SK-N-SH treated with all-trans-retinoic acid at 6 μM for 48 hours (cell line): ENCODE measurements around the gene TAS1R1.

Experiments used
- ATAC-seq: fragments of 200-7000 bp; cut with Tn5 transposase; 3 replicates; pipeline ENCODE4 v1.9.1; 2020; ENCODE audit warnings: mild to moderate bottlenecking, moderate library complexity
- BACH2 ChIP-seq: fragments of 250-450 bp; sonication (Bioruptor Pico); IDR thresholded peaks from 2 replicates; pipeline ENCODE4 v1.9.0; 2021; ENCODE audit warnings: mild to moderate bottlenecking, borderline replicate concordance
- CREB5 ChIP-seq: fragments of 250-450 bp; sonication (Bioruptor Pico); IDR thresholded peaks from 2 replicates; pipeline ENCODE4 v1.5.1; 2020; ENCODE audit warnings: low read depth, mild to moderate bottlenecking, moderate library complexity
- CSDC2 ChIP-seq: fragments of 250-450 bp; sonication (Bioruptor Pico); IDR thresholded peaks from 2 replicates; pipeline ENCODE4 v1.5.0; 2020; ENCODE audit warnings: mild to moderate bottlenecking, moderate library complexity
- CSRNP3 ChIP-seq: fragments of 250-450 bp; sonication (Bioruptor Pico); IDR thresholded peaks from 2 replicates; pipeline ENCODE4 v1.5.1; 2021; ENCODE audit warnings: mild to moderate bottlenecking, moderate library complexity
- GLIS3 ChIP-seq: fragments of 250-450 bp; sonication (Bioruptor Pico); IDR thresholded peaks from 2 replicates; pipeline ENCODE4 v1.5.0; 2020; ENCODE audit warnings: mild to moderate bottlenecking, moderate library complexity
- ISL1 ChIP-seq: fragments of 250-450 bp; sonication (Bioruptor Pico); IDR thresholded peaks from 2 replicates; pipeline ENCODE4 v2.1.2; 2022; ENCODE audit warnings: mild to moderate bottlenecking, moderate library complexity
- OSR1 ChIP-seq: fragments of 250-450 bp; sonication (Bioruptor Pico); IDR thresholded peaks from 2 replicates; pipeline ENCODE4 v1.8.0; 2022; ENCODE audit warnings: moderate library complexity, mild to moderate bottlenecking, inconsistent platforms
- PATZ1 ChIP-seq: fragments of 250-450 bp; sonication (Bioruptor Pico); IDR thresholded peaks from 2 replicates; pipeline ENCODE4 v1.8.0; 2020; ENCODE audit warnings: mild to moderate bottlenecking, moderate library complexity, borderline replicate concordance
- PPARA ChIP-seq: fragments of 250-450 bp; sonication (Bioruptor Pico); IDR thresholded peaks from 2 replicates; pipeline ENCODE4 v1.5.0; 2020; ENCODE audit warnings: mild to moderate bottlenecking, borderline replicate concordance
- RARB ChIP-seq: fragments of 250-450 bp; sonication (Bioruptor Pico); IDR thresholded peaks from 2 replicates; pipeline ENCODE4 v1.8.0; 2021; ENCODE audit warnings: mild to moderate bottlenecking, moderate library complexity
- TCF4 ChIP-seq: fragments of 250-450 bp; sonication (Bioruptor Pico); IDR thresholded peaks from 2 replicates; pipeline ENCODE4 v1.8.0; 2021; ENCODE audit warnings: mild to moderate bottlenecking, moderate library complexity, borderline replicate concordance
- TOX ChIP-seq: fragments of 250-450 bp; sonication (Bioruptor Pico); IDR thresholded peaks from 2 replicates; pipeline ENCODE4 v1.8.0; 2021; ENCODE audit warnings: mild to moderate bottlenecking, moderate library complexity, borderline replicate concordance
- TSHZ2 ChIP-seq: fragments of 250-450 bp; sonication (Bioruptor Pico); IDR thresholded peaks from 2 replicates; pipeline ENCODE4 v1.5.0; 2020; ENCODE audit warnings: mild to moderate bottlenecking, moderate library complexity
- ZC3H10 ChIP-seq: fragments of 250-450 bp; sonication (Bioruptor Pico); IDR thresholded peaks from 2 replicates; pipeline ENCODE4 v1.5.1; 2021; ENCODE audit warnings: mild to moderate bottlenecking, moderate library complexity
- ZFP3 ChIP-seq: fragments of 250-450 bp; sonication (Bioruptor Pico); IDR thresholded peaks from 2 replicates; pipeline ENCODE4 v1.5.0; 2020; ENCODE audit warnings: mild to moderate bottlenecking, moderate library complexity
- ZFP30 ChIP-seq: fragments of 450-650 bp; formaldehyde crosslinking; IDR thresholded peaks from 2 replicates; pipeline ENCODE4 v1.5.0; 2022; ENCODE audit warnings: mild to moderate bottlenecking, moderate library complexity
- ZNF70 ChIP-seq: fragments of 450-650 bp; formaldehyde crosslinking; IDR thresholded peaks from 2 replicates; pipeline ENCODE4 v1.5.0; 2020; ENCODE audit warnings: mild to moderate bottlenecking, moderate library complexity
- ZNF8 ChIP-seq: fragments of 450-650 bp; formaldehyde crosslinking; IDR thresholded peaks from 2 replicates; pipeline ENCODE4 v1.5.0; 2020; ENCODE audit warnings: mild to moderate bottlenecking, moderate library complexity
- TF ChIP-seq, protein P1 (sequence below): fragments of 250-450 bp; sonication (Bioruptor Pico); IDR thresholded peaks from 2 replicates; pipeline ENCODE4 v1.8.0; 2021; ENCODE audit warnings: low read depth, mild to moderate bottlenecking, moderate library complexity, borderline replicate concordance

The TAS1R1 gene

GRCh38 chr1:6511561-6512244, 43.4 kb upstream of the TAS1R1 start:
- TF ChIP-seq ZC3H10 (no peak), BACH2 (CRISPR knock-in tag) (no peak), ZNF8 (CRISPR knock-in tag) (no peak), CREB5 (CRISPR knock-in tag) (no peak), CSDC2 (CRISPR knock-in tag) (no peak), CSRNP3 (CRISPR knock-in tag) (no peak), ZFP30 (CRISPR knock-in tag) (no peak)
- peak; percentile 19; the same call in 2 of the 3 replicates for ATAC-seq

DNA sequence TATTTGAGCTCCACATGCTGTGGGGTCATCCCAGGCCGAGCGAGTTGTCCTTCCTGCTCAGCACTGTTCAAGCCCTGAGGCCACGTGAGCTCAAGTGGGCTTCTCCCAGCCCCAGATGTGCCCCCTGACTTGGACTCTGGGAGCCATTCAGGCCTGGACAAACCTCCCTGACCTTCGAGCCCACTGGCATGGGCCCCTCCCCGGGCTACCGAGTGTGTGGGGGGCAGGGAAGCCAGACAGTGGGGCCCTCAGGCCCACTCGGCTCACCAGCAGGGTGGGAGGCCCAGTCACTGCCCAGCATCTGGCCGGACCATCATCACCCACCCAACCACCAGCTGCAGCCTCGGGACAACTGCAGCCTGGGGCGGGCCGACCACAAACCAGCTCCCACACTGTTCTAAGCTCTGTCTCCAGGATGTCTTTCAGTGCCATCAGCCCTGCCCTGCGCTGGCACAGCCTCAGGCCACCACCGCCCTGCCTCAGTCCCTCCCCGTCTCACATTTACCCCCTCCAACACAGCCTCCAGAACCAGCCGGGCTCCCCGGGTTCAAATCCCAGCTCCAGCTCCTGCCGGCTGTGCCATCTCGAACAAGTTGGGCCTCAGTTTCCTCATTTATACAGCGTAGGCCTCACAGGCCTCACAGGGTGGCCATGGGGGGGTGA, 42.7 kb upstream of the TAS1R1 start:
- 0 out of 3 replicates have a peak, but pooled peaks have one; percentile 8 for ATAC-seq
- TF ChIP-seq ISL1 (CRISPR knock-in tag) (no peak), OSR1 (no peak), BACH2 (CRISPR knock-in tag) (no peak), RARB (CRISPR knock-in tag) (no peak), ZNF70 (CRISPR knock-in tag) (no peak), CSRNP3 (CRISPR knock-in tag) (no peak), ZFP3 (CRISPR knock-in tag) (no peak), CSDC2 (CRISPR knock-in tag) (no peak), PATZ1 (CRISPR knock-in tag) (no peak), TOX (CRISPR knock-in tag) (no peak), CREB5 (CRISPR knock-in tag) (no peak), TSHZ2 (CRISPR knock-in tag) (no peak), PPARA (CRISPR knock-in tag) (no peak), TCF4 (CRISPR knock-in tag) (no peak), GLIS3 (no peak)
- TF ChIP-seq, protein P1, sequence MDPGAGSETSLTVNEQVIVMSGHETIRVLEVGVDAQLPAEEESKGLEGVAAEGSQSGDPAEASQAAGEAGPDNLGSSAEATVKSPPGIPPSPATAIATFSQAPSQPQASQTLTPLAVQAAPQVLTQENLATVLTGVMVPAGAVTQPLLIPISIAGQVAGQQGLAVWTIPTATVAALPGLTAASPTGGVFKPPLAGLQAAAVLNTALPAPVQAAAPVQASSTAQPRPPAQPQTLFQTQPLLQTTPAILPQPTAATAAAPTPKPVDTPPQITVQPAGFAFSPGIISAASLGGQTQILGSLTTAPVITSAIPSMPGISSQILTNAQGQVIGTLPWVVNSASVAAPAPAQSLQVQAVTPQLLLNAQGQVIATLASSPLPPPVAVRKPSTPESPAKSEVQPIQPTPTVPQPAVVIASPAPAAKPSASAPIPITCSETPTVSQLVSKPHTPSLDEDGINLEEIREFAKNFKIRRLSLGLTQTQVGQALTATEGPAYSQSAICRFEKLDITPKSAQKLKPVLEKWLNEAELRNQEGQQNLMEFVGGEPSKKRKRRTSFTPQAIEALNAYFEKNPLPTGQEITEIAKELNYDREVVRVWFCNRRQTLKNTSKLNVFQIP (CRISPR knock-in tag): no peak
